T-cell (primary cell): ENCODE measurements around the gene GGT7. TPM values are rescaled to one million over a fixed set of nuclear protein-coding genes. Genes with fewer than 3 reads are reported as not detected.

Experiments
- ATAC-seq, 4 experiments: fragments of 200-7000 bp in 3 of 4; fragments of 150-1000 bp in 1 of 4; cut with Tn5 transposase; replicated peaks in 1 of 4; 1 replicate in 3 of 4; 2 replicates in 1 of 4; pipeline ENCODE4 v1.10.0; 2021; ENCODE audit warnings: moderate library complexity in 3 of 4, mild to moderate bottlenecking in 2 of 4, moderate number of reproducible peaks in 1 of 4
- CTCF ChIA-PET, 2 donors: fragments of 300-600 bp; sonication (Branson Sonifier 250); formaldehyde crosslinking; loops; one replicate each; lab custom pipeline; 2022; ENCODE audit warnings: antibody characterized with exemption in 2 of 2; lab: Charles Lee
- POLR2A ChIA-PET, 2 donors: fragments of 300-600 bp; sonication (Branson Sonifier 250); formaldehyde crosslinking; loops; one replicate each; lab custom pipeline; 2022; ENCODE audit warnings: antibody characterized with exemption in 2 of 2; lab: Charles Lee
- DNase-seq, 35 experiments: peaks; one replicate each; pipeline versions ENCODE4 v3.0.0 to v3.0.0-alpha.2; 2013 to 2023
- H3K27ac ChIP-seq: one replicate; pipeline ENCODE4 v1.5.1; 2013; ENCODE audit warnings: low read length
- H3K27me3 ChIP-seq, 2 experiments: replicated peaks in 1 of 2; 1 replicate in 1 of 2; 2 replicates in 1 of 2; pipeline versions ENCODE4 v1.6.1 to v1.7.0; 2013; ENCODE audit warnings: low read length in 1 of 2, mixed read lengths in 1 of 2; ENCODE audit not compliant: control insufficient read depth in 2 of 2, insufficient read depth in 2 of 2; ENCODE audit errors: extremely low read depth in 1 of 2
- H3K36me3 ChIP-seq, 2 donors: 1 replicate in 1 of 2; 2 replicates in 1 of 2; pipeline versions ENCODE4 v1.6.1 to v1.7.0; 2013; ENCODE audit warnings: low read length in 1 of 2; ENCODE audit not compliant: control insufficient read depth in 2 of 2, insufficient read depth in 1 of 2; ENCODE audit errors: extremely low read depth in 1 of 2
- H3K4me1 ChIP-seq, 2 experiments: 1 replicate in 1 of 2; 2 replicates in 1 of 2; pipeline versions ENCODE4 v1.6.1 to v1.7.0; 2013; ENCODE audit warnings: low read length in 2 of 2, mixed read lengths in 1 of 2; ENCODE audit not compliant: insufficient read depth in 2 of 2, control insufficient read depth in 1 of 2; ENCODE audit errors: extremely low read depth in 1 of 2
- H3K4me3 ChIP-seq, 2 donors: 1 replicate in 1 of 2; 2 replicates in 1 of 2; pipeline versions ENCODE4 v1.5.1 to v1.7.0; 2013; ENCODE audit warnings: mild to moderate bottlenecking in 2 of 2, low read length in 1 of 2, moderate library complexity in 1 of 2; ENCODE audit not compliant: control insufficient read depth in 1 of 2; ENCODE audit errors: extremely low read depth in 1 of 2
- H3K9me3 ChIP-seq: 2 replicates; pipeline ENCODE4 v1.7.0; 2013
- H3K27ac Mint-ChIP-seq, 2 donors: one replicate each; pipeline ENCODE4 v1.8.0; 2020 to 2021; ENCODE audit warnings: mild to moderate bottlenecking in 2 of 2, mixed read lengths in 2 of 2
- H3K27me3 Mint-ChIP-seq, 2 donors: one replicate each; pipeline ENCODE4 v1.8.0; 2021 to 2022; ENCODE audit warnings: mixed read lengths in 2 of 2
- H3K36me3 Mint-ChIP-seq: one replicate; pipeline ENCODE4 v1.8.0; 2021; ENCODE audit warnings: mixed read lengths
- H3K4me1 Mint-ChIP-seq, 3 donors: one replicate each; pipeline ENCODE4 v1.8.0; 2020 to 2022; ENCODE audit warnings: mixed read lengths in 3 of 3, mild to moderate bottlenecking in 1 of 3
- H3K4me3 Mint-ChIP-seq, 3 donors: one replicate each; pipeline ENCODE4 v1.8.0; 2020 to 2022; ENCODE audit warnings: mild to moderate bottlenecking in 3 of 3, mixed read lengths in 3 of 3, moderate library complexity in 3 of 3
- H3K9me3 Mint-ChIP-seq, 3 donors: one replicate each; pipeline ENCODE4 v1.8.0; 2020 to 2022; ENCODE audit warnings: mixed read lengths in 3 of 3
- WGBS: methylation state at CpG from one replicate; pipeline ENCODE4 v1.1.5; 2013; ENCODE audit warnings: missing lambda C conversion rate; ENCODE audit not compliant: insufficient coverage; 5-methylcytosine and 5-hydroxymethylcytosine counted together
- total RNA-seq, 35 experiments: library from RNA in 6 of 35; stranded (reverse) in 6 of 35; fragments of 120-200 nt in 1 of 35; gene quantifications; one replicate each; pipeline versions ENCODE4 v1.2.1 to v1.2.4 and lab custom pipeline; 2013 to 2026

GGT7 gene
- total RNA-seq, 5 donors from 2014 or later (not counting 1 experiment from before 2014, with no cell fraction given) = 31.5 to 47.0 (median 38.1) TPM

DNA sequence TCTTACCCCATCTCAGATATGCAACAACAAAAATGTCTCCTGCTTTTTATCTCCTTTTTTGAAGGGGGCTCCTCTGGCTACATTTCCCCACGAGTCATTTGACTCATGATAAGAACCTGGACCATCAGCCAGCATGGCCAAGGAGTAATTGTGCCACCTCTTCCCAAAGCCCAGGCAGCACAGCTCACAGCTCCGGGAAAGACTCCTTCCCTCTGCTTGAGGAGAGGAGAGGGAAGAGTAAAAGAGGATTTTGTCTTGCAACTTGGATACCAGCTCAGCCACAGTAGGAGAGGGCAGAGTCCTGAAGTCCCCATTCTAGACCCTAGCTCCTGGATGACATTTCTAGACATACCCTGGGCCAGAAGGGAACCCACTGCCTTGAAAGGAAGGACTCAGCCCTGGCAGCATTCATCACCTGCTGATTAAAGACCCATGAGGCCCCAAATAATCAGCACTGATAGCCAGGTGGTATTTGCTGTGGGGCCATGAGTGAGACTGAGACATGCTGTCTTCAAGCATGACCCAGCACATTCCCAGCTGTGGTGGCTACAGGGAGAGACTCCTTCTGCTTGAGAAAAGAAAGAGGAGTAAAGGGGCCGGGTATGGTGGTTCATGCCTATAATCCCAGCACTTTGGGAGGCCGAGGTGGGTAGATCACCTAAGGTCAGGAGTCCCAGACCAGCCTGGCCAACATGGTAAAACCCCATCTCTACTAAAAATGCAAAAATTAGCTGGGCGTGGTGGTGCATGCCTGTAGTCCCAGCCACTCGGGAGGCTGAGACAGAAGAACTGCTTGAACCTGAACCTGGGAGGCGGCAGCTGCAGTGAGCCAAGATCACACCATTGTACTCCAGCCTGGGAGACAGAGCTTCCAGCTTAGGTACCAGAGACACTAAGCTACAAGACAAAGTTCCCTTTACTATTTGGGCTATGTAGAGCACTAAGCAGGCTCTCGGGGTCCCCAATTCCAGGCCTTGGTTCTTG, 75.4 kb downstream of the GGT7 start:
- no peaks in the 10 kb centered on the region for H3K36me3 ChIP-seq
- H3K9me3 Mint-ChIP-seq = no peaks in the 10 kb centered on the region
- peaks cover 10% of the 10 kb centered on the region for H3K36me3 Mint-ChIP-seq
- peaks cover 48 to 66% (median 62%) of the 10 kb centered on the region in 3 donors for H3K4me1 Mint-ChIP-seq
- no peak for ATAC-seq
- no peak overlapping the region for H3K27ac ChIP-seq
- no peaks in the 10 kb centered on the region for H3K27me3 ChIP-seq
- WGBS = 97% methylated on average over 5 of the region's 8 CpGs
- POLR2A ChIA-PET = no interaction called here
- DNase-seq = no peak
- no peak overlapping the region for H3K27ac Mint-ChIP-seq
- no peaks in the 10 kb centered on the region for H3K4me1 ChIP-seq
- H3K27me3 Mint-ChIP-seq = no peaks in the 10 kb centered on the region
- H3K9me3 ChIP-seq = no peaks in the 10 kb centered on the region
- no peak overlapping the region for H3K4me3 ChIP-seq
- CTCF ChIA-PET = interaction anchor here in 1 of 2 donors (0.6 kb wide), 1 partner anchor 413 kb away, joined by 10 read pairs; no protein-coding TSS in a partner anchor
- H3K4me3 Mint-ChIP-seq = no peak overlapping the region

Other genes with a start within 250 kb of the GGT7 start
- 10 to 100 TPM in 4 of 5 donors, 1 to 10 TPM in 1; 8.6 to 17.1 (median 13.6) TPM for gene PIGU, start 195.8 kb downstream of the GGT7 start, total RNA-seq
- 10 to 100 TPM in 2 of 5 donors, 1 to 10 TPM in 3; 1.3 to 56.7 (median 1.9) TPM for gene TP53INP2, start 168.5 kb downstream of the GGT7 start, total RNA-seq
- gene NCOA6, start 47.2 kb downstream of the GGT7 start, total RNA-seq = 10 to 100 TPM; 27.1 to 31.8 (median 28.3) TPM
- 10 to 100 TPM; 24.7 to 34.7 (median 27.7) TPM for gene ACSS2, start 3.8 kb upstream of the GGT7 start, total RNA-seq
- gene GSS, start 83.0 kb upstream of the GGT7 start, total RNA-seq = 10 to 100 TPM; 29.4 to 45.9 (median 42.3) TPM
- under 1 TPM; 0.48 to 0.76 (median 0.67) TPM for gene MYH7B, start 83.0 kb upstream of the GGT7 start, total RNA-seq
- 10 to 100 TPM; 56.3 to 65.5 (median 63.5) TPM for gene TRPC4AP, start 220.0 kb upstream of the GGT7 start, total RNA-seq